Astrocyte (in vitro differentiated cells and primary cell): ENCODE results near the gene PTPRB.

Experiments used
- EZH2 ChIP-seq: IDR thresholded peaks from 2 replicates; pipeline ENCODE4 v1.6.1; 2012; ENCODE audit warnings: mild to moderate bottlenecking, low read length, inconsistent platforms; ENCODE audit not compliant: insufficient read depth
- TF ChIP-seq, protein P1 (sequence below): IDR thresholded peaks from 2 replicates; pipeline ENCODE4 v1.5.1; 2011; ENCODE audit warnings: low read depth, mild to moderate bottlenecking, inconsistent platforms, low read length, moderate library complexity; ENCODE audit not compliant: insufficient read depth

DNA sequence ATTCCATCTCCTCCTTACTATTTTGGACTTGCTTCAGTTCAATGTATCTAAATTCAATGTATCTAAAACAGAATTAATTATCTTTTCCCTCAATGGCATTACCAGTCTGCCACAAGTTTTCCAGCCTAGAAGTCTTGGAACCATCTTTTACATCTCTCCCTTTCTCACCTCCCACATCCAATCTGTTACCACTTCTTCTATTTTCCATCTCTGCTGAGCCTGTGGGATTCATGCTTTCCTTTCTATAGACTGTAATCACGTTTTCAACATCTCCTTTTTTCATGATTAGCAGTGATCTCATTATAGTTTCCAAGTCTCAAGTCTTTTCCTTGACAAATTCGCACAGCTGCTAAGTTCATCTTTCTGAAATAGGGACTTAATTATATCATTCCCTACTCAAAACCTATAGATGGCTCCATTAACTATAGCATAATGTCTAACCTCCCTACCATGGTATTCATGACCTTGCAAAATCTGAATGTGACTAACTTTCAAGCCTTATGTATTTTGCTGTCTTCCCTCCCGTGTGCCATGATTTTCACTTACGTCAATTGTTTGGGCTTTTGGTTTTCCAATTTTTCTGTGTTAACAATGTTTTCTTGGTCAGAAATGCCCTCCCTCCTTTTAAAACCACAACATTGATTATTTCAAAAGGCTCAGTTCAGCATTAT, 20.5 kb upstream of the PTPRB start:
- TF ChIP-seq, protein P1, sequence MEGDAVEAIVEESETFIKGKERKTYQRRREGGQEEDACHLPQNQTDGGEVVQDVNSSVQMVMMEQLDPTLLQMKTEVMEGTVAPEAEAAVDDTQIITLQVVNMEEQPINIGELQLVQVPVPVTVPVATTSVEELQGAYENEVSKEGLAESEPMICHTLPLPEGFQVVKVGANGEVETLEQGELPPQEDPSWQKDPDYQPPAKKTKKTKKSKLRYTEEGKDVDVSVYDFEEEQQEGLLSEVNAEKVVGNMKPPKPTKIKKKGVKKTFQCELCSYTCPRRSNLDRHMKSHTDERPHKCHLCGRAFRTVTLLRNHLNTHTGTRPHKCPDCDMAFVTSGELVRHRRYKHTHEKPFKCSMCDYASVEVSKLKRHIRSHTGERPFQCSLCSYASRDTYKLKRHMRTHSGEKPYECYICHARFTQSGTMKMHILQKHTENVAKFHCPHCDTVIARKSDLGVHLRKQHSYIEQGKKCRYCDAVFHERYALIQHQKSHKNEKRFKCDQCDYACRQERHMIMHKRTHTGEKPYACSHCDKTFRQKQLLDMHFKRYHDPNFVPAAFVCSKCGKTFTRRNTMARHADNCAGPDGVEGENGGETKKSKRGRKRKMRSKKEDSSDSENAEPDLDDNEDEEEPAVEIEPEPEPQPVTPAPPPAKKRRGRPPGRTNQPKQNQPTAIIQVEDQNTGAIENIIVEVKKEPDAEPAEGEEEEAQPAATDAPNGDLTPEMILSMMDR, result no peak
- TF ChIP-seq EZH2, result no peak
